ENCODE data around the gene RUSF1.
A peak's percentile ranks its signal among the peaks of the same experiment; 100 is the strongest.

GRCh38 chr16:31471875-31472708, 36.1 kb downstream of the RUSF1 start, which contains the start of gene TGFB1I1:
- TF ChIP-seq CTCF (IDR thresholded peaks at IDR 0.05) (no peak), POLR2A (IDR thresholded peaks at IDR 0.05) (no peak), POLR2AphosphoS5 (IDR thresholded peaks at IDR 0.05) (peak in 1 of 2 donors; percentile 10)
